ENCODE results near the gene LMOD1. TPM values are rescaled to one million over a fixed set of nuclear protein-coding genes. Genes with fewer than 3 reads are reported as not detected.
"Not testable (repeated sequence)": the region's sequence is repeated elsewhere in the genome, so short reads cannot be mapped to it uniquely, and the experiment has no call there.

LMOD1 gene
- total RNA-seq, 2 experiments from 2014 or later: not detected

DNA sequence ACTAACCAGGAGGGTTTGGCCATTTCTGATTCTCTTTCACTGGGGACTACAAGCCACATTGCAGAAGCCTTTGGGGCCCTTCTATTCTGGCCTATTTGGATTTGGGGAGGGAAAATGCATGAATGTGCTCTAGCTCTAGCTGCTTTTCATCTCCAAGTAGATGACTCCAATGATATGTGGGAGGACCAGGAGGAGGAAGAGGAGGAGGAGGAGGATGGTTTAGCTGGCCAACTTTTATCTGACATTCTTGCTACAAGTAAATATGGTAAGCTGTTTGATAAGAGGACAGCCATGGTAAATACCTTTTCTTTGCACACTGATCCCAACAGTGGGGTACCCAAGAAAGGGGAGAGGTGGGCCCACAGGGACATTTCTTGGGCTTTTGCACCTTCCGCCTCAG lies 71.7 kb downstream of the LMOD1 start:
- no peak overlapping the region for H3K4me3 Mint-ChIP-seq

DNA sequence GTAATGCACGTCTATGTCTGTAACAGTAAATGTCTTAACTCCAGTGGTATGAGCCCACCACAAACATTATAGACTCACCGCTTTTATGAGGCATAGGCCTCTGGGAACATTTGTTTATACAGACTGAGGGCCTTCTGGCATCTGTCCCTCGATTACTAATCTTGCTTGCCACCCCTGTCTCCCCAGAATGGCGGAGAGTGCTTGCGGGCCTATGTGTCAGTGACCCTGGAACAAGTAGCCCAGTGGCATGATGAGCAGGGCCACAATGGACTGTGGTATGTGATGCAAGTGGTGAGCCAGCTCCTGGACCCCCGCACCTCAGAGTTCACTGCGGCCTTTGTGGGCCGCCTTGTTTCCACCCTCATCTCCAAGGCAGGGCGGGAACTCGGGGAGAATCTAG lies 76.0 kb downstream of the LMOD1 start:
- ATAC-seq (no peak), DNase-seq (no peak)
- Mint-ChIP-seq H3K27me3 (no peaks in the 10 kb centered on the region), H3K4me3 (no peak overlapping the region), H3K4me1 (ENCODE audit: low read depth) (no peaks in the 10 kb centered on the region), H3K27ac (no peak overlapping the region), H3K9me3 (no peaks in the 10 kb centered on the region), H3K36me3 (ENCODE audit: low read depth) (peaks cover 51% of the 10 kb centered on the region)
- POLR2A ChIA-PET: no interaction called here
- intact Hi-C loops (cut with micrococcal nuclease): no loop called here
- CTCF ChIA-PET: no interaction called here
- TF ChIP-seq, protein P1, sequence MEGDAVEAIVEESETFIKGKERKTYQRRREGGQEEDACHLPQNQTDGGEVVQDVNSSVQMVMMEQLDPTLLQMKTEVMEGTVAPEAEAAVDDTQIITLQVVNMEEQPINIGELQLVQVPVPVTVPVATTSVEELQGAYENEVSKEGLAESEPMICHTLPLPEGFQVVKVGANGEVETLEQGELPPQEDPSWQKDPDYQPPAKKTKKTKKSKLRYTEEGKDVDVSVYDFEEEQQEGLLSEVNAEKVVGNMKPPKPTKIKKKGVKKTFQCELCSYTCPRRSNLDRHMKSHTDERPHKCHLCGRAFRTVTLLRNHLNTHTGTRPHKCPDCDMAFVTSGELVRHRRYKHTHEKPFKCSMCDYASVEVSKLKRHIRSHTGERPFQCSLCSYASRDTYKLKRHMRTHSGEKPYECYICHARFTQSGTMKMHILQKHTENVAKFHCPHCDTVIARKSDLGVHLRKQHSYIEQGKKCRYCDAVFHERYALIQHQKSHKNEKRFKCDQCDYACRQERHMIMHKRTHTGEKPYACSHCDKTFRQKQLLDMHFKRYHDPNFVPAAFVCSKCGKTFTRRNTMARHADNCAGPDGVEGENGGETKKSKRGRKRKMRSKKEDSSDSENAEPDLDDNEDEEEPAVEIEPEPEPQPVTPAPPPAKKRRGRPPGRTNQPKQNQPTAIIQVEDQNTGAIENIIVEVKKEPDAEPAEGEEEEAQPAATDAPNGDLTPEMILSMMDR (IDR thresholded peaks at IDR 0.05): no peak

More for the DNA sequence above, 71.7 kb downstream of the LMOD1 start:
- H3K36me3 Mint-ChIP-seq (ENCODE audit: low read depth): peaks cover 42% of the 10 kb centered on the region
- no peaks in the 10 kb centered on the region for H3K27me3 Mint-ChIP-seq
- intact Hi-C loops (cut with micrococcal nuclease): no loop called here
- DNase-seq (no peak), ATAC-seq (no peak)
- TF ChIP-seq, protein P1 (IDR thresholded peaks at IDR 0.05): no peak
- POLR2A ChIA-PET: interaction anchor here (0.8 to 3.0 kb wide), 2 partner anchors 9 to 27 kb away, joined by 3 to 9 read pairs; no protein-coding TSS in a partner anchor
- no peaks in the 10 kb centered on the region for H3K9me3 Mint-ChIP-seq
- no peak overlapping the region for H3K27ac Mint-ChIP-seq
- CTCF ChIA-PET: interaction anchor here (0.7 to 1.2 kb wide), 3 partner anchors 12 to 22 kb away, joined by 3 to 4 read pairs (median 3); no protein-coding TSS in a partner anchor
- no peaks in the 10 kb centered on the region for H3K4me1 Mint-ChIP-seq (ENCODE audit: low read depth)

- intact Hi-C loops (cut with micrococcal nuclease): no loop called here
- TF ChIP-seq, protein P1 (IDR thresholded peaks at IDR 0.05): no peak
- H3K4me1 Mint-ChIP-seq (ENCODE audit: low read depth): no peaks in the 10 kb centered on the region
- H3K9me3 Mint-ChIP-seq: no peaks in the 10 kb centered on the region
- DNase-seq (no peak), ATAC-seq (no peak)
- H3K27me3 Mint-ChIP-seq: no peaks in the 10 kb centered on the region
- ChIA-PET POLR2A (no interaction called here), CTCF (interaction anchor here (1.0 kb wide), 1 partner anchor 13 kb away, joined by 3 read pairs; no protein-coding TSS in a partner anchor)
- H3K27ac Mint-ChIP-seq: no peak overlapping the region
- H3K4me3 Mint-ChIP-seq: no peak overlapping the region
- peaks cover 36% of the 10 kb centered on the region for H3K36me3 Mint-ChIP-seq (ENCODE audit: low read depth)
These were observed 84.9 kb downstream of the LMOD1 start for GRCh38 chr1:201861448-201861847.

DNA sequence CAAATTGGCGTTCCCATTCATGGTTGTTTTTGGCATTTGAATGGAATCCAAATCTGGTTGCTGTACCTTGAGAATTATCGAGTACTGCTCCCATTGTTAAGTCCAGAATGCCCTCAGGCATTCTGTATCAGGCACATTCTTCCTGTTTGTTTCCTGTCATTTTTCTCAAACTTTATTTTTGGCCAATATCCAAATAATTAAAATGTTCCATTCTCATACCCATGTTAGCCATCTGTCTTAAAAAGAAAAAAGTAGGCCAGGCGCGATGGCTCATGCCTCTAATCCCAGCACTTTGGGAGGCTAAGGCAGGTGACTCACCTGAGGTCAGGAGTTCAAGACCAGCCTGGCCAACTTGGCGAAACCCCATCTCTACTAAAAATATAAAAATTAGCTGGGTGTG lies 86.9 kb downstream of the LMOD1 start:
- Mint-ChIP-seq H3K9me3 (no peaks in the 10 kb centered on the region), H3K4me3 (no peak overlapping the region), H3K27ac (no peak overlapping the region), H3K27me3 (no peaks in the 10 kb centered on the region), H3K4me1 (ENCODE audit: low read depth) (no peaks in the 10 kb centered on the region), H3K36me3 (ENCODE audit: low read depth) (peaks cover 45% of the 10 kb centered on the region)
- intact Hi-C loops (cut with micrococcal nuclease): no loop called here
- ATAC-seq (no peak), DNase-seq (no peak)
- TF ChIP-seq, protein P1 (IDR thresholded peaks at IDR 0.05): no peak
- POLR2A ChIA-PET: interaction anchor here (0.6 kb wide), 2 partner anchors 47 to 848 kb away, joined by 3 read pairs; no protein-coding TSS in a partner anchor
- CTCF ChIA-PET: interaction anchor here (1.2 to 2.2 kb wide), 2 partner anchors 36 to 114 kb away, joined by 4 to 10 read pairs; no protein-coding TSS in a partner anchor

GRCh38 chr1:201856722-201857121 lies 89.6 kb downstream of the LMOD1 start:
- H3K9me3 Mint-ChIP-seq; intact Hi-C loops (cut with micrococcal nuclease); H3K27me3 Mint-ChIP-seq; ATAC-seq; H3K27ac Mint-ChIP-seq; H3K4me1 Mint-ChIP-seq (ENCODE audit: low read depth); DNase-seq; H3K4me3 Mint-ChIP-seq; CTCF ChIA-PET: not testable (repeated sequence)
- peaks cover 54% of the 10 kb centered on the region for H3K36me3 Mint-ChIP-seq (ENCODE audit: low read depth)
- POLR2A ChIA-PET: interaction anchor here (0.7 kb wide), 1 partner anchor 197 kb away, joined by 3 read pairs; no protein-coding TSS in a partner anchor

Data from activated CD8-positive, alpha-beta T cell treated with anti-CD3 and anti-CD28 coated beads for 36 hours (primary cell).